DND-41 (cell line): ENCODE results near the gene LRP4.

ENCODE experiments used
- ATAC-seq: fragments of 200-7000 bp; cut with Tn5 transposase; 3 replicates; pipeline ENCODE4 v1.9.1; 2021; ENCODE audit warnings: low read depth; ENCODE audit not compliant: insufficient read depth
- DNase-seq: peaks from one replicate; pipeline ENCODE4 v3.0.0-alpha.2; 2020
- H2AFZ ChIP-seq: 2 replicates; pipeline ENCODE4 v1.6.0; 2012; ENCODE audit warnings: low read depth, low read length
- H3K27ac ChIP-seq: 2 replicates; pipeline ENCODE4 v1.5.1; 2012; ENCODE audit warnings: low read length, inconsistent platforms
- H3K27me3 ChIP-seq: fragments of 200-600 bp; sonication (generic); 2 replicates; pipeline ENCODE4 v1.6.0; 2012; ENCODE audit warnings: low read length, mild to moderate bottlenecking, inconsistent platforms; ENCODE audit not compliant: insufficient read depth, poor library complexity
- H3K36me3 ChIP-seq: 2 replicates; pipeline ENCODE4 v1.5.1; 2012; ENCODE audit warnings: low read length, inconsistent platforms; ENCODE audit not compliant: insufficient read depth
- H3K4me1 ChIP-seq: 2 replicates; pipeline ENCODE4 v1.5.1; 2012; ENCODE audit warnings: mild to moderate bottlenecking, low read length; ENCODE audit not compliant: insufficient read depth
- H3K4me2 ChIP-seq: 2 replicates; pipeline ENCODE4 v1.6.0; 2012; ENCODE audit warnings: mild to moderate bottlenecking, moderate library complexity, low read length, inconsistent platforms; ENCODE audit not compliant: insufficient read depth
- H3K4me3 ChIP-seq, 2 experiments: fragments of 200-600 bp in 1 of 2; shearing (Covaris generic) in 1 of 2; 2 replicates each; pipeline ENCODE4 v1.5.1; 2012 to 2016; ENCODE audit warnings: inconsistent platforms in 2 of 2, low read length in 2 of 2, mild to moderate bottlenecking in 2 of 2, low read depth in 1 of 2, moderate library complexity in 1 of 2
- H3K79me2 ChIP-seq: 2 replicates; pipeline ENCODE4 v1.6.0; 2012; ENCODE audit warnings: low read length, inconsistent platforms; ENCODE audit not compliant: insufficient read depth
- H3K9ac ChIP-seq: 2 replicates; pipeline ENCODE4 v1.6.0; 2012; ENCODE audit warnings: low read depth, mild to moderate bottlenecking, inconsistent platforms, low read length, moderate library complexity
- H3K9me3 ChIP-seq: 2 replicates; pipeline ENCODE4 v1.5.1; 2012; ENCODE audit warnings: low read length, moderate library complexity, mild to moderate bottlenecking, inconsistent platforms; ENCODE audit not compliant: insufficient read depth, severe bottlenecking
- H4K20me1 ChIP-seq: 2 replicates; pipeline ENCODE4 v1.6.0; 2012; ENCODE audit warnings: low read length; ENCODE audit not compliant: insufficient read depth
- EZH2 ChIP-seq: IDR thresholded peaks from 3 replicates; pipeline ENCODE4 v1.6.1; 2012; ENCODE audit warnings: borderline replicate concordance, low read depth, mild to moderate bottlenecking, moderate library complexity, low read length, inconsistent platforms; ENCODE audit not compliant: severe bottlenecking
- TF ChIP-seq, protein P1 (sequence below): IDR thresholded peaks from 2 replicates; pipeline ENCODE4 v1.5.1; 2012; ENCODE audit warnings: borderline replicate concordance, low read length, moderate library complexity, mild to moderate bottlenecking; ENCODE audit not compliant: poor library complexity, severe bottlenecking; ENCODE audit errors: extremely low read depth

The LRP4 gene

DNA sequence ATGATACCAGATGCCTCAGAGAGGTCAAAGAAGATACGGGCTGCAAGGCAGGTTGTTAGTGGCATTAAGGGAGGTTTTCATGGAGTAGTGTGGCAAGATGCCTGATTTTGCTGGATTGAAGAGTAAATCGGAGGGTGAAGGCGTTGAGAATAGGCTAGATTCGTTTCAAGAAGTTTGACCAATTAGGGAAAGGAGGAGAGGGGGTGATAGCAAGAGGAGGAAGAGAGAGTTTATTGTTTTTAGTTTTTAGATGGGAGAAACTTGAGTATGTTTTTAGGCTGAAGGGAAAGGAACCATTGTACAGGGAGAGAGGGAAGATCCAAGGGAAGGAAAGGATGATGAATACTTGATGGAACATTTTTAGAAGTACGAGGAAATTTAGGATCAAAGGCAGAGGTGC lies 34.7 kb upstream of the LRP4 start:
- Histone ChIP-seq H3K27ac (no peak overlapping the region), H3K79me2 (no peaks in the 10 kb centered on the region; the same call in 1 of the 2 replicates), H3K4me1 (no peaks in the 10 kb centered on the region), H3K27me3 (no peaks in the 10 kb centered on the region), H4K20me1 (no peaks in the 10 kb centered on the region), H3K9ac (no peak overlapping the region), H3K4me2 (no peak overlapping the region), H3K4me3 (no peak overlapping the region), H2AFZ (no peak overlapping the region), H3K9me3 (no peaks in the 10 kb centered on the region), H3K36me3 (0 out of 2 replicates have a peak, but pooled peaks cover 2% of the 10 kb centered on the region)
- DNase-seq (no peak), ATAC-seq (no peak)
- TF ChIP-seq, protein P1, sequence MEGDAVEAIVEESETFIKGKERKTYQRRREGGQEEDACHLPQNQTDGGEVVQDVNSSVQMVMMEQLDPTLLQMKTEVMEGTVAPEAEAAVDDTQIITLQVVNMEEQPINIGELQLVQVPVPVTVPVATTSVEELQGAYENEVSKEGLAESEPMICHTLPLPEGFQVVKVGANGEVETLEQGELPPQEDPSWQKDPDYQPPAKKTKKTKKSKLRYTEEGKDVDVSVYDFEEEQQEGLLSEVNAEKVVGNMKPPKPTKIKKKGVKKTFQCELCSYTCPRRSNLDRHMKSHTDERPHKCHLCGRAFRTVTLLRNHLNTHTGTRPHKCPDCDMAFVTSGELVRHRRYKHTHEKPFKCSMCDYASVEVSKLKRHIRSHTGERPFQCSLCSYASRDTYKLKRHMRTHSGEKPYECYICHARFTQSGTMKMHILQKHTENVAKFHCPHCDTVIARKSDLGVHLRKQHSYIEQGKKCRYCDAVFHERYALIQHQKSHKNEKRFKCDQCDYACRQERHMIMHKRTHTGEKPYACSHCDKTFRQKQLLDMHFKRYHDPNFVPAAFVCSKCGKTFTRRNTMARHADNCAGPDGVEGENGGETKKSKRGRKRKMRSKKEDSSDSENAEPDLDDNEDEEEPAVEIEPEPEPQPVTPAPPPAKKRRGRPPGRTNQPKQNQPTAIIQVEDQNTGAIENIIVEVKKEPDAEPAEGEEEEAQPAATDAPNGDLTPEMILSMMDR: no peak
- no peak for TF ChIP-seq EZH2

DNA sequence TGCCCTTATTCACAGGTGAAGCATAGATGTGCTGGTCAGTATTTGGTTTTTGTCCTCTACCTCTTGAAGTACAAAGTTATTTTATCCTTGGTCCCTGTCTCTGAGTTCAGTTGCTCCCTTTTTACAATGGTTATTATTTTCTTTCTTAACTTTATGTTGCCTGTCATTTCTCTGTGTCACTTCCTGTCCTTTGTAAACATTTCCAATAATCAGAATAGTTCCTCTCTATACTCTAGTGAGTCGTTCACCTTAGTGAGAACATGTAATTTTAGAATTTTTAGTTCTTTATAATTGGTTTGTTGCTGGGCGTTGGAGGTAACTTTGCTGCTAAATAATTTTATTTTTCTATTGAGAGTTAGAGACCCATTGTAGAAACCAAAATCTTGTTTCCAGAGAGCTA lies 34.2 kb upstream of the LRP4 start:
- Histone ChIP-seq H3K4me1 (no peaks in the 10 kb centered on the region), H2AFZ (no peak overlapping the region), H3K79me2 (no peaks in the 10 kb centered on the region; the same call in 1 of the 2 replicates), H3K9ac (no peak overlapping the region), H3K4me2 (no peak overlapping the region), H3K36me3 (0 out of 2 replicates have a peak, but pooled peaks cover 5% of the 10 kb centered on the region), H3K9me3 (no peaks in the 10 kb centered on the region), H3K27me3 (no peaks in the 10 kb centered on the region), H4K20me1 (no peaks in the 10 kb centered on the region), H3K27ac (no peak overlapping the region), H3K4me3 (no peak overlapping the region)
- no peak for TF ChIP-seq EZH2
- TF ChIP-seq, protein P1: no peak
- DNase-seq (no peak), ATAC-seq (no peak)

DNA sequence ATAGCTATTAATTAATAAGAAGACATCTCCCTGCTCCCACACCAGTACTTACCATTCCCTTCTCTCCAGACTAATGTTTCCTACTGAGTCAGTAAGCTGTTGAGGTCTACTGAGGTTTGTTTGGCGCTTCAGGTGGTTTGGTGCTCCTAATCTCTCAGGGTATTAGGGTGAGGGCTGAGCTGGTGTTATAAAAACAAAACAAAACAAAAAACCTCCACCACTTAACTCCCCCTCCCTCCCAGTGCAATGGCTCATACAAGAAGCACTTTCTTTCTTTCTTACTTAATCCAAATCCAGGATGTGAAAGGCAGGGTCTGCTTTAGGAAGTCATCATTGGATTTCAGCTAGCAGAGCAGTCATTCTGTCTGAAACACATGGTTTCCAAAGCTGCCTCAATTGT lies 33.5 kb upstream of the LRP4 start:
- Histone ChIP-seq H3K4me2 (no peak overlapping the region), H3K27ac (no peak overlapping the region), H3K79me2 (no peaks in the 10 kb centered on the region; the same call in 1 of the 2 replicates), H3K4me3 (no peak overlapping the region), H4K20me1 (no peaks in the 10 kb centered on the region), H3K9me3 (no peaks in the 10 kb centered on the region), H3K9ac (no peak overlapping the region), H3K4me1 (no peaks in the 10 kb centered on the region), H3K36me3 (0 out of 2 replicates have a peak, but pooled peaks cover 5% of the 10 kb centered on the region), H2AFZ (no peak overlapping the region), H3K27me3 (no peaks in the 10 kb centered on the region)
- no peak for ATAC-seq
- TF ChIP-seq EZH2: no peak
- TF ChIP-seq, protein P1: no peak
- DNase-seq: no peak

DNA sequence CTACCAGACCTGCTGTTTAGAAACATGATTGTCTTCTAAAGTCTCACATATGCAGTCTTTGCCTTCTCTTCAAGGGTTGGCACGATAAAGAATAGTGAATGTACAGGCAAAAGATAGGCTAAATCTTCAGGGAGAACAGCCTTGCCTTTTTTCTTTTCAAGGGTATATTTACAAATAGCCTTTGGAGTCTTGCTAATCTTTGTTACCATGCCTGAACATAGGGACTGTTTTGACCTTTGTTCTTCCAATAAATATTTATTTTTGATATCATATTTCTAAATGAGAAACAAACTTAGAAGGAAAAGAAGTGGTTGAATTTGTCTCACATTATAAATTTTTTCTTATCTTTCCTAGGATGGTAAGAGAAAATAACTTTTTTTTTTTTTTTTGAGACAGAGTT lies 30.9 kb upstream of the LRP4 start:
- H3K27me3 ChIP-seq: no peaks in the 10 kb centered on the region
- DNase-seq (no peak), ATAC-seq (no peak)
- no peak overlapping the region for H3K4me3 ChIP-seq
- H3K36me3 ChIP-seq: 0 out of 2 replicates have a peak, but pooled peaks cover 5% of the 10 kb centered on the region
- no peaks in the 10 kb centered on the region for H3K9me3 ChIP-seq
- H3K9ac ChIP-seq: no peak overlapping the region
- no peaks in the 10 kb centered on the region for H3K4me1 ChIP-seq
- H4K20me1 ChIP-seq: no peaks in the 10 kb centered on the region
- no peak overlapping the region for H3K4me2 ChIP-seq
- no peaks in the 10 kb centered on the region; the same call in 1 of the 2 replicates for H3K79me2 ChIP-seq
- no peak overlapping the region for H2AFZ ChIP-seq
- no peak for TF ChIP-seq EZH2
- TF ChIP-seq, protein P1: no peak
- no peak overlapping the region for H3K27ac ChIP-seq
